ENCODE measurements around the gene GNGT1.

- TF ChIP-seq, protein P1, sequence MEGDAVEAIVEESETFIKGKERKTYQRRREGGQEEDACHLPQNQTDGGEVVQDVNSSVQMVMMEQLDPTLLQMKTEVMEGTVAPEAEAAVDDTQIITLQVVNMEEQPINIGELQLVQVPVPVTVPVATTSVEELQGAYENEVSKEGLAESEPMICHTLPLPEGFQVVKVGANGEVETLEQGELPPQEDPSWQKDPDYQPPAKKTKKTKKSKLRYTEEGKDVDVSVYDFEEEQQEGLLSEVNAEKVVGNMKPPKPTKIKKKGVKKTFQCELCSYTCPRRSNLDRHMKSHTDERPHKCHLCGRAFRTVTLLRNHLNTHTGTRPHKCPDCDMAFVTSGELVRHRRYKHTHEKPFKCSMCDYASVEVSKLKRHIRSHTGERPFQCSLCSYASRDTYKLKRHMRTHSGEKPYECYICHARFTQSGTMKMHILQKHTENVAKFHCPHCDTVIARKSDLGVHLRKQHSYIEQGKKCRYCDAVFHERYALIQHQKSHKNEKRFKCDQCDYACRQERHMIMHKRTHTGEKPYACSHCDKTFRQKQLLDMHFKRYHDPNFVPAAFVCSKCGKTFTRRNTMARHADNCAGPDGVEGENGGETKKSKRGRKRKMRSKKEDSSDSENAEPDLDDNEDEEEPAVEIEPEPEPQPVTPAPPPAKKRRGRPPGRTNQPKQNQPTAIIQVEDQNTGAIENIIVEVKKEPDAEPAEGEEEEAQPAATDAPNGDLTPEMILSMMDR (IDR thresholded peaks at IDR 0.05): no peak
- TF ChIP-seq CREB1 (CRISPR knock-in tag; IDR thresholded peaks at IDR 0.05): no peak
- no peak for TF ChIP-seq SP1 (CRISPR knock-in tag; conservative IDR thresholded peaks at IDR 0.05)
- TF ChIP-seq KAT7 (CRISPR knock-in tag; IDR thresholded peaks at IDR 0.05; ENCODE audit: borderline replicate concordance): no peak
- TF ChIP-seq, protein P2, sequence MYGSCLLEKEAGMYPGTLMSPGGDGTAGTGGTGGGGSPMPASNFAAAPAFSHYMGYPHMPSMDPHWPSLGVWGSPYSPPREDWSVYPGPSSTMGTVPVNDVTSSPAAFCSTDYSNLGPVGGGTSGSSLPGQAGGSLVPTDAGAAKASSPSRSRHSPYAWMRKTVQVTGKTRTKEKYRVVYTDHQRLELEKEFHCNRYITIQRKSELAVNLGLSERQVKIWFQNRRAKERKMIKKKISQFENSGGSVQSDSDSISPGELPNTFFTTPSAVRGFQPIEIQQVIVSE (CRISPR knock-in tag; IDR thresholded peaks at IDR 0.05; ENCODE audit: borderline replicate concordance): no peak
- TF ChIP-seq TEAD4 (CRISPR knock-in tag; IDR thresholded peaks at IDR 0.05): no peak
- no peak for TF ChIP-seq CREM (CRISPR knock-in tag; IDR thresholded peaks at IDR 0.05)
- TF ChIP-seq NFE2L1 (CRISPR knock-in tag; IDR thresholded peaks at IDR 0.05): no peak
- TF ChIP-seq ZNF263 (CRISPR knock-in tag; IDR thresholded peaks at IDR 0.05; ENCODE audit: low read depth): no peak
- no peak for TF ChIP-seq RELA (CRISPR knock-in tag; IDR thresholded peaks at IDR 0.05; ENCODE audit: borderline replicate concordance)
- TF ChIP-seq, protein P3, sequence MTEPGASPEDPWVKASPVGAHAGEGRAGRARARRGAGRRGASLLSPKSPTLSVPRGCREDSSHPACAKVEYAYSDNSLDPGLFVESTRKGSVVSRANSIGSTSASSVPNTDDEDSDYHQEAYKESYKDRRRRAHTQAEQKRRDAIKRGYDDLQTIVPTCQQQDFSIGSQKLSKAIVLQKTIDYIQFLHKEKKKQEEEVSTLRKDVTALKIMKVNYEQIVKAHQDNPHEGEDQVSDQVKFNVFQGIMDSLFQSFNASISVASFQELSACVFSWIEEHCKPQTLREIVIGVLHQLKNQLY (CRISPR knock-in tag; IDR thresholded peaks at IDR 0.05): no peak
Measured at GRCh38 chr7:93944673-93945072, 38.3 kb downstream of the GNGT1 start.
